Adrenal gland (tissue), 5 donors: Measurements from ENCODE around the gene PEX1.
"Not testable (repeated sequence)": the region's sequence is repeated elsewhere in the genome, so short reads cannot be mapped to it uniquely, and the experiment has no call there.

Experiments
- POLR2A ChIP-seq, 2 donors: fragments of 450-650 bp; IDR thresholded peaks; one replicate each; pipeline ENCODE4 v1.6.1; 2017; ENCODE audit warnings: antibody characterized with exemption in 2 of 2, mild to moderate bottlenecking in 2 of 2, moderate library complexity in 1 of 2
- TF ChIP-seq, protein P1 (sequence below), 6 experiments: fragments of 450-650 bp in 4 of 6; fragments of 200-600 bp in 2 of 6; sonication (generic) in 1 of 6; IDR thresholded peaks; 1 replicate in 5 of 6; 2 replicates in 1 of 6; pipeline versions ENCODE4 v1.5.1 to v1.8.0; 2016 to 2021; ENCODE audit warnings: antibody characterized with exemption in 6 of 6, mild to moderate bottlenecking in 2 of 6, moderate library complexity in 1 of 6
- donor health status: DM: no; HTN: no; CAD: no.

DNA sequence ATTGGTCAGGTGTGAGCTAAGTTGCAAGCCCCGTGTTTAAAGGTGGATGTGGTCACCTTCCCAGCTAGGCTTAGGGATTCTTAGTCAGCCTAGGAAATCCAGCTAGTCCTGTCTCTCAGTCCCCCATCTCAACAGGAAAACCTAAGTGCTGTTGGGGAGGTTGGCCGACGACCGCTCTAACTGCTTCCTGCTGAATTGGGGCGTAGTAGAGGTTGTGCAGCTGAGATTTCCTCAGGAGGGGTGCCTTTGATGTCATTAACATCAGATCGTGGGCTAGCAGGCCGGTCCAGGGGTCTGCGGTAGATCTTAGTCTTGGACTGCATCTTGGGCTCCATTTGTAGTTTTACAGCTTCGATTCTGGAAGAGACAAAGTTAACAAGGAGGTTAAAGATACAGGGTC lies 59.7 kb downstream of the PEX1 start:
- TF ChIP-seq, protein P1, sequence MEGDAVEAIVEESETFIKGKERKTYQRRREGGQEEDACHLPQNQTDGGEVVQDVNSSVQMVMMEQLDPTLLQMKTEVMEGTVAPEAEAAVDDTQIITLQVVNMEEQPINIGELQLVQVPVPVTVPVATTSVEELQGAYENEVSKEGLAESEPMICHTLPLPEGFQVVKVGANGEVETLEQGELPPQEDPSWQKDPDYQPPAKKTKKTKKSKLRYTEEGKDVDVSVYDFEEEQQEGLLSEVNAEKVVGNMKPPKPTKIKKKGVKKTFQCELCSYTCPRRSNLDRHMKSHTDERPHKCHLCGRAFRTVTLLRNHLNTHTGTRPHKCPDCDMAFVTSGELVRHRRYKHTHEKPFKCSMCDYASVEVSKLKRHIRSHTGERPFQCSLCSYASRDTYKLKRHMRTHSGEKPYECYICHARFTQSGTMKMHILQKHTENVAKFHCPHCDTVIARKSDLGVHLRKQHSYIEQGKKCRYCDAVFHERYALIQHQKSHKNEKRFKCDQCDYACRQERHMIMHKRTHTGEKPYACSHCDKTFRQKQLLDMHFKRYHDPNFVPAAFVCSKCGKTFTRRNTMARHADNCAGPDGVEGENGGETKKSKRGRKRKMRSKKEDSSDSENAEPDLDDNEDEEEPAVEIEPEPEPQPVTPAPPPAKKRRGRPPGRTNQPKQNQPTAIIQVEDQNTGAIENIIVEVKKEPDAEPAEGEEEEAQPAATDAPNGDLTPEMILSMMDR (IDR thresholded peaks at IDR 0.05): not testable (repeated sequence)
- not testable (repeated sequence) for TF ChIP-seq POLR2A (IDR thresholded peaks at IDR 0.05)
